Testis (tissue), 2 donors: ENCODE results near the gene KLHL29.

Experiments
- POLR2A ChIP-seq: fragments of 450-650 bp; IDR thresholded peaks from one replicate; pipeline ENCODE4 v1.6.1; 2017; ENCODE audit warnings: antibody characterized with exemption, mild to moderate bottlenecking, moderate library complexity
- TF ChIP-seq, protein P1 (sequence below), 3 experiments: fragments of 450-650 bp in 2 of 3; fragments of 200-600 bp in 1 of 3; sonication (generic) in 1 of 3; IDR thresholded peaks; one replicate each; pipeline ENCODE4 v1.5.1; 2016 to 2019; ENCODE audit warnings: antibody characterized with exemption in 3 of 3, mild to moderate bottlenecking in 2 of 3, moderate library complexity in 1 of 3

DNA sequence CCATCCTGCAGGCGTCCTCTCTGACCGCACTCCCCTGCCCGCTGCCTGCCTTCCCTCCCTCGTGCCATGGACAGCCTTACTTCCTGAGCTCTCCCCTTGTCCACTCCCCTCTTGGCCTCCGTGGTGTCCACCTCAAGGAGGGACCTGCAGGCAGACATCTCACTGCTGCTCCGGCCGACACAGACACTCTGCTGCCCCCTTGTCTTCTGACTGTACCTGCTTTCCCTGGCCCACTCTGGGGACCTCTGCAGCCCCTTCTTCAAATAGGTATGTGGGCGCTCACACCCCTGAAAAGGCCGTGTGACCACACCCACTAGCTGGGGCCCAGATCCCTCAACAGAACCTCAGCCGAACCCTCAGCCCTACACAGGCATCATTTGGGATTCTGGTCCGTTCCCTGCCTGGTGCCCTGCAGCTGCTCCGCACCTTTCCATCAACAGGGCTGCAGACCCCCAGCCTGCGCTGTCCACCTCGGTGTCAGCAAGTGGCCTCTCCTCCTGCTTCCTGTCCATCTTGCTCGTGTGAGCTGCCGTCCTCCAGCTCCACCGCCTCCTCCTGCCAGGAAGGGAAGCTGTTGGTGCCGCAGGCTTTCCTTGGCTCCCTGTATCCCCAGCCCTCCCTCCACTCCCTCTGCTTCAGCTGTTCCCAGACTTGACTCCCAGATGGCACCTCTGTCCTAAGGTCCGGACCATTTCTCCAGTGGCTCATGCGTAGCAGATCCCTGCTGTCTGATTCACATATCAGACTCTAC, 94.1 kb downstream of the KLHL29 start:
- TF ChIP-seq POLR2A: no peak
- TF ChIP-seq, protein P1, sequence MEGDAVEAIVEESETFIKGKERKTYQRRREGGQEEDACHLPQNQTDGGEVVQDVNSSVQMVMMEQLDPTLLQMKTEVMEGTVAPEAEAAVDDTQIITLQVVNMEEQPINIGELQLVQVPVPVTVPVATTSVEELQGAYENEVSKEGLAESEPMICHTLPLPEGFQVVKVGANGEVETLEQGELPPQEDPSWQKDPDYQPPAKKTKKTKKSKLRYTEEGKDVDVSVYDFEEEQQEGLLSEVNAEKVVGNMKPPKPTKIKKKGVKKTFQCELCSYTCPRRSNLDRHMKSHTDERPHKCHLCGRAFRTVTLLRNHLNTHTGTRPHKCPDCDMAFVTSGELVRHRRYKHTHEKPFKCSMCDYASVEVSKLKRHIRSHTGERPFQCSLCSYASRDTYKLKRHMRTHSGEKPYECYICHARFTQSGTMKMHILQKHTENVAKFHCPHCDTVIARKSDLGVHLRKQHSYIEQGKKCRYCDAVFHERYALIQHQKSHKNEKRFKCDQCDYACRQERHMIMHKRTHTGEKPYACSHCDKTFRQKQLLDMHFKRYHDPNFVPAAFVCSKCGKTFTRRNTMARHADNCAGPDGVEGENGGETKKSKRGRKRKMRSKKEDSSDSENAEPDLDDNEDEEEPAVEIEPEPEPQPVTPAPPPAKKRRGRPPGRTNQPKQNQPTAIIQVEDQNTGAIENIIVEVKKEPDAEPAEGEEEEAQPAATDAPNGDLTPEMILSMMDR (IDR thresholded peaks at IDR 0.05): no peak
